Neural crest cell (in vitro differentiated cells): Measurements from ENCODE around the gene RSPH10B2. TPM values are rescaled to one million over a fixed set of nuclear protein-coding genes. Genes with fewer than 3 reads are reported as not detected.
"Not testable (repeated sequence)": the region's sequence is repeated elsewhere in the genome, so short reads cannot be mapped to it uniquely, and the experiment has no call there.

Experiments
- DNase-seq: peaks from one replicate; pipeline ENCODE4 v3.0.0; 2021; ENCODE audit warnings: low read depth, mixed read lengths, low spot score
- H3K27ac Mint-ChIP-seq: one replicate; pipeline ENCODE4 v1.8.0; 2021; ENCODE audit warnings: mild to moderate bottlenecking, mixed read lengths; ENCODE audit not compliant: unreplicated experiment
- H3K27me3 Mint-ChIP-seq: 2 replicates; pipeline ENCODE4 v1.8.0; 2021; ENCODE audit warnings: low read depth, mild to moderate bottlenecking, mixed read lengths
- H3K36me3 Mint-ChIP-seq: 2 replicates; pipeline ENCODE4 v1.8.0; 2021; ENCODE audit warnings: low read depth, mild to moderate bottlenecking, mixed read lengths
- H3K4me1 Mint-ChIP-seq: 2 replicates; pipeline ENCODE4 v1.8.0; 2021; ENCODE audit warnings: mixed read lengths
- H3K4me3 Mint-ChIP-seq: one replicate; pipeline ENCODE4 v1.8.0; 2021; ENCODE audit warnings: mild to moderate bottlenecking, mixed read lengths
- H3K9me3 Mint-ChIP-seq: 2 replicates; pipeline ENCODE4 v1.8.0; 2021; ENCODE audit warnings: mixed read lengths
- total RNA-seq: library from RNA; stranded (reverse); gene quantifications from 2 replicates; pipeline ENCODE4 v1.2.1, GENCODE V29; 2021
- TF ChIP-seq, protein P1 (sequence below): fragments of 200-600 bp; sonication (generic); conservative IDR thresholded peaks from 2 replicates; pipeline ENCODE4 v1.5.0; 2021; ENCODE audit warnings: antibody characterized with exemption, mild to moderate bottlenecking

RSPH10B2 gene
- total RNA-seq, 1 donor from 2014 or later, result 0.65 TPM

DNA sequence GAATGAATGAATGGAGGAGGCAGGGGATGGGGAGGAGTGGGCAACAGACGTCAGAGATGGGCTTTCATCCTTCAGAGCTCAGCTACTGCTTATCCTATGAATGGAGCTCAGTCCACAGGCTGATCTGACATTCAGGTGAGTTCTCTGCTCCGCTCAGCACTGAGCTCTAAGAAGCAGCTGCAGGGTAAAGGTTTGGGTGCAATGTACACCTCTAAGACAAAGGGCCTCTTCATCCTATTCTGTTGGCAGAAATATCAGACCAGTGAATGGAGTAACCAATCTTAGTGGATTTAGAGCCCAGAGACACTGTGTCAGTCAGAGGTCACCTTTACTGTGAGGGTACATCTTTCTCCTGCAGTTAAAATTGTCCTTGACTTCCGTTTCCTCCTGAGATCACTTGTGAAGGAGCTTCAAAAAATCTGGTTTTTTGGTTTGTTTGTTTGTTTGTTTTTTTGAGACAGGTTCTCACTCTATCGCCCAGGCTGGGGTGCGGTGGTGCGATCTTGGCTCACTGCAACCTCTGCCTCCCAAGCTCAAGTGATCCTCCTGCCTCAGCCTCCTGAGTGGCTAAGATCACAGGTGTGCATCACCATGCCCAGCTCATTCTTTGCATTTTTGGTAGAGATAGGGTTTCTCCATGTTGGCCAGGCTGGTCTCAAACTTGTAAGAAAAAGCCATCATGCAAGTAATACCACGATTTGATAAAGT, 77.3 kb downstream of the RSPH10B2 start:
- no peak overlapping the region for H3K4me3 Mint-ChIP-seq
- H3K9me3 Mint-ChIP-seq, result no peaks in the 10 kb centered on the region
- H3K4me1 Mint-ChIP-seq, result no peaks in the 10 kb centered on the region
- H3K27me3 Mint-ChIP-seq, result peaks cover 72% of the 10 kb centered on the region
- TF ChIP-seq, protein P1, sequence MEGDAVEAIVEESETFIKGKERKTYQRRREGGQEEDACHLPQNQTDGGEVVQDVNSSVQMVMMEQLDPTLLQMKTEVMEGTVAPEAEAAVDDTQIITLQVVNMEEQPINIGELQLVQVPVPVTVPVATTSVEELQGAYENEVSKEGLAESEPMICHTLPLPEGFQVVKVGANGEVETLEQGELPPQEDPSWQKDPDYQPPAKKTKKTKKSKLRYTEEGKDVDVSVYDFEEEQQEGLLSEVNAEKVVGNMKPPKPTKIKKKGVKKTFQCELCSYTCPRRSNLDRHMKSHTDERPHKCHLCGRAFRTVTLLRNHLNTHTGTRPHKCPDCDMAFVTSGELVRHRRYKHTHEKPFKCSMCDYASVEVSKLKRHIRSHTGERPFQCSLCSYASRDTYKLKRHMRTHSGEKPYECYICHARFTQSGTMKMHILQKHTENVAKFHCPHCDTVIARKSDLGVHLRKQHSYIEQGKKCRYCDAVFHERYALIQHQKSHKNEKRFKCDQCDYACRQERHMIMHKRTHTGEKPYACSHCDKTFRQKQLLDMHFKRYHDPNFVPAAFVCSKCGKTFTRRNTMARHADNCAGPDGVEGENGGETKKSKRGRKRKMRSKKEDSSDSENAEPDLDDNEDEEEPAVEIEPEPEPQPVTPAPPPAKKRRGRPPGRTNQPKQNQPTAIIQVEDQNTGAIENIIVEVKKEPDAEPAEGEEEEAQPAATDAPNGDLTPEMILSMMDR, result no peak
- H3K27ac Mint-ChIP-seq, result no peak overlapping the region
- DNase-seq, result no peak
- H3K36me3 Mint-ChIP-seq, result no peaks in the 10 kb centered on the region

DNA sequence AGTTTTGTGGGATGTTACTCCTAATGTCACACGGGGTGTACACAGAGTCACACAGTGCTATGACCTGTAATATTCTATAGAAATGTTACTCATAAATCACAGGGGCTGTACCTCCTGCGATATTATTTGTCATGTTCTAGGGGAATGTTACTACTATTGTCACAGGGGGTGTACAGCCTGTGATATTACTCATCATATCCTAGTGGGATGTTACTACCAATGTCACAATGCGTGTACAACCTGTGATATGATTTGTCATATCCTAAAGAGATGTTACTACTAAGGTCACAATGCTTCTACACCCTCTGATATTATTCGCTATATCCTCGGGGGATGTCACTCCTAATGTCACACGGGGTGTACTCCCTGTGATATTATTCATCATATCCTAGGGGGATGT, 79.7 kb downstream of the RSPH10B2 start:
- Mint-ChIP-seq H3K4me1 (no peaks in the 10 kb centered on the region), H3K9me3 (no peaks in the 10 kb centered on the region), H3K27ac (no peak overlapping the region), H3K27me3 (peaks cover 69% of the 10 kb centered on the region), H3K4me3 (no peak overlapping the region), H3K36me3 (no peaks in the 10 kb centered on the region)
- no peak for DNase-seq
- TF ChIP-seq, protein P1, result no peak

DNA sequence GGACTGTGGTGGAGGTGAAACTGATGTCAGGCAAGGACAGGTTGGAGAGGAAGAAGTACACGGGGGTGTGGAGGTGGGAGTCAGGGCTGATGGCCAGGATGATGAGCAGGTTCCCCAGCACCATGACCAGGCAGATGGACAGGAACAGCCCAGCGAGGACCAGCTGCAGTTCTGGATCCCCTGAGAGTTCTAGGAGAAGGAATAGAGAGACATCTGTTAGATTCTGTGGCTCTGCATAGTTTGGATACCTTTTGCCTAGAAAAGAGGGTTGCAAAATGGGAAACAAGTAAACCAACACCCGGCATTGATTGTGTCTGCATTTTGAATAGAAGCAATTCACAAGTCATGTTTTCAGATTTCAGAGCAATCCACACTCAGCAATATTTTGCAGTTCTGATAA, 81.6 kb downstream of the RSPH10B2 start:
- H3K36me3 Mint-ChIP-seq, H3K27ac Mint-ChIP-seq, H3K4me3 Mint-ChIP-seq, H3K9me3 Mint-ChIP-seq, H3K4me1 Mint-ChIP-seq, DNase-seq: not testable (repeated sequence)
- H3K27me3 Mint-ChIP-seq, result peaks cover 60% of the 10 kb centered on the region

DNA sequence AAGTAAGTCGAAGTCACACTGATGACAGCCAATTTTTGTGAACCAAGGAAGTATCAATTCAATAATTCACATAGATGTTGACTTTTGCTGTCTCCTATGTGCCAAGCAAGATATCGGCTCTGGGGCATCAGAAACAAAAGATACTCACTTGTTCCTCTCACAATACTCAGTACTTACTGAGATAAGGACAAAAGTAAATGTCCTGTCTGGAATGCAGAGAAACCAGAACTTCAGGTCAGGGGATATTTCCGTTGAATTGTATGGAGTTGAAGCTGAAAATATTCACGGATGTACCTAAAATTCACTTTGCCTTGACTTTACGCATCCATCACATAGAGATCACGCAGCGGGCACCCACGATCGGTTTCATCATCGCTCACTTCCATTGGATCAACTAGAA, 83.2 kb downstream of the RSPH10B2 start:
- not testable (repeated sequence) for DNase-seq, H3K27ac Mint-ChIP-seq, H3K4me1 Mint-ChIP-seq, H3K4me3 Mint-ChIP-seq, H3K36me3 Mint-ChIP-seq, H3K9me3 Mint-ChIP-seq
- H3K27me3 Mint-ChIP-seq, result peaks cover 52% of the 10 kb centered on the region

DNA sequence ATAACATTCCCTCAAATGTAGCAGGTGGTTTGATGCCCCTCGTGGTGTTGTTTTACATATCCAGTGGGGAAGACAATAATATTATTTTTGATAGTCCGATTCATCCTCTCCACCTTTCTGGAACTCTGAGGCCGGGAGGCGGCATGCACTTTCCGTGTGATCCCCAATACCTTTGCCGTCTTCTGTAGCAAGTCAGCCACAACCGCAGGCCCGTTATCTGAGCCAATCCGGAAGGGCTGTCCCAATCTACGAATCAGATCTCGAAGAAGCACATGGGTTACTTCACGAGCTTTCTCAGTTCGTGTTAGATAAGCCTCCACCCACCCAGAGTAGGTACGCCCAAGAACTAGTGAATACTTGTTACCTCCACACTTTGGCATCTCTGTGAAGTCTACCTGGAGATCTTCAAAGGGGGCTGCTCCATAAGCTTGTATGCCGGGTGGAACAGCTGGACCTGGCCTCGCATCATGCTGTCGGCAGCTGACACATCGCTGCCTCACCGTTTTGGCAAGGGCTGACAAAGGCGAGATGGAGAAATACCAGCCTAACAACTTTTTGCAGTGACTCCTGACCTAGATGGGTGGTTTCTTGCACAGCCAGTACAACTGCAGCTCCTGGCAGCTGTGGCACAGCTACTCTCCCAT, 88.5 kb downstream of the RSPH10B2 start:
- H3K9me3 Mint-ChIP-seq, H3K27ac Mint-ChIP-seq, H3K36me3 Mint-ChIP-seq, H3K4me3 Mint-ChIP-seq, DNase-seq: not testable (repeated sequence)
- Mint-ChIP-seq H3K4me1 (peaks cover 17% of the 10 kb centered on the region), H3K27me3 (peaks cover 29% of the 10 kb centered on the region)

DNA sequence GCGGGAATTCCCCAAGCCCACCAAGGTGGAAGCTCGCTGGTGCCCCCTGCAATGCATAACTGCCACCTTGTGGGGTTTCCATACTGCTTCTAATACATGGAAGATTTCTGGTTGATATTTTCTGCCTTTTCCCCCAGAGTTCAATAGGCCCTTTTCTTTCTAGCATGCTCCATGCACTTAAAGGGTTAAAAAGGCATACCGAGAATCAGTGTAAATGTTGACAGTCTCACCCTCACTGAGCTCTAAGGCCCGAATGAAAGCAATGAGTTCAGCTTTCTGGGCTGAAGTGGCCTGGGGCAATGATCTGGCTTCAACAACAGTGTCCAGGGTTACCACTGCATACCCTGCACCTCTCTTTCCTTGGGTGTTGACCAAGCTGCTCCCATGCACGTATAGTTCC, 89.2 kb downstream of the RSPH10B2 start:
- not testable (repeated sequence) for H3K4me3 Mint-ChIP-seq, H3K36me3 Mint-ChIP-seq, H3K9me3 Mint-ChIP-seq, DNase-seq
- H3K27ac Mint-ChIP-seq, result peak overlapping the region; percentile 61
- peaks cover 27% of the 10 kb centered on the region for H3K27me3 Mint-ChIP-seq
- H3K4me1 Mint-ChIP-seq, result peaks cover 17% of the 10 kb centered on the region

DNA sequence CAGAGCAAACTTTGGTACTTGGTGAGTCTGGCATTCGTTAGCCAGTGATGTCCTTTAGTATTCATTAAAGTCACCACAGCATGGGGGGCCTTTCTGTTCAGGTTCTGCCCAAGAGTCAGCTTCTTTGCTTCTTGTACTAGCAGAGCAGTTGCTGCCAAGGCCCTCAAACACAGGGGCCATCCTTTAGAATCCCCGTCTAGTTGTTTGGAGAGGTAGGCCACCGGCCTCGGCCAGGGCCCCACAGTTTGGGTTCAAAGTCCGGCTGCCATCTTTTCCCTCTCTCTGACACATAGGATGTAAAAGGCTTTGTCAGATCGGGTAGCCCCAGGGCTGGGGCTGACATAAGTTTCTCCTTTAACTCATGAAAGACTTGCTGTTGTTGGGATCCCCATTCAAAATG, 89.8 kb downstream of the RSPH10B2 start:
- H3K36me3 Mint-ChIP-seq, H3K9me3 Mint-ChIP-seq, H3K4me3 Mint-ChIP-seq, DNase-seq: not testable (repeated sequence)
- Mint-ChIP-seq H3K4me1 (peaks cover 17% of the 10 kb centered on the region), H3K27me3 (peaks cover 33% of the 10 kb centered on the region), H3K27ac (peak overlapping the region; percentile 61)

DNA sequence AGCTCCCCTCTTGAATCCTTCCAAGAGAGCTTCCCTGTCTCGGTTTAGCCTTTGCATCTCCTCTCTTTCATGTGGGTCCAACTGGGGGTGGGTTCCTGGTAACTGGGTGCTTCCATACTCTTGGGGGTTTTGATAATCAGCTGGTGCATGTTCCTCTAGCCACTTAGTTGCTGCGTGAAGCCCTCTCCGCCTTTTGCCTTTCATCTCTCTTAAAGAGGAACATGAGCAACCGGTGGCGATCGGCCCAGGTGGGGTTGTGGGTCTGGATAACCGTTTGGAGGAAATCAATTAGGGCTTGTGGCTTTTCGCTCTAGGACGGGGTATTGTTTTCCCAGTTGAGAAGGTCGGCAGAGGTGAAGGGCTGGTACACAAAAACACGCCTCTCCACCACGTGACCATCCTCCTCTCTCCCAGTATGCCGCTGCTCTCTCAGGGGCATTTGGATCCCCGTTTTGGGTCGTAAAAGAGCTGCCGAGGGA, 92.1 kb downstream of the RSPH10B2 start:
- H3K27ac Mint-ChIP-seq, H3K9me3 Mint-ChIP-seq, H3K36me3 Mint-ChIP-seq, DNase-seq, H3K4me3 Mint-ChIP-seq: not testable (repeated sequence)
- peaks cover 26% of the 10 kb centered on the region for H3K27me3 Mint-ChIP-seq
- peaks cover 17% of the 10 kb centered on the region for H3K4me1 Mint-ChIP-seq

DNA sequence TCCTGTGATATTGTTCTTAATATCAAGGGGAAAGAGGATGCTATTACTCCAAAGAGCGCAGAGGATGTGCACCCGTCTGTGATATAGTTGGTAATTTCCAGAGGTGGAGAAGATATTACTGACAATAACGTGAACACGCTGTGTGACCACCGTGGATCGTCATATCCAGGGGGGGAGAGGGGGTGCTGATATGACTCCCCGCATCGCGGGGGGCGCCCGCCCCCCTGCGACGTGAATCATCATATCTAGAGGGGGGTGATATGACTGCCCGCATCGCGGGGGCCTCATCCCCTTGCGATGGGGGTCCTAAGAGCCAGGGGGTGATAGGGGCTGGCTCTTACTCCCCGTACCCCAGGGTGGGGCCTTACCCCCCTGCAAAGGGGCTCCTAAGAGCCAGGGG, 93.8 kb downstream of the RSPH10B2 start:
- DNase-seq, H3K4me3 Mint-ChIP-seq, H3K36me3 Mint-ChIP-seq, H3K9me3 Mint-ChIP-seq, H3K27ac Mint-ChIP-seq: not testable (repeated sequence)
- Mint-ChIP-seq H3K27me3 (peaks cover 18% of the 10 kb centered on the region), H3K4me1 (peaks cover 17% of the 10 kb centered on the region)
